Subcutaneous abdominal adipose tissue (tissue), 5 donors: ENCODE data around the gene TMEM119.
"Not testable (repeated sequence)": the region's sequence is repeated elsewhere in the genome, so short reads cannot be mapped to it uniquely, and the experiment has no call there.

Source experiments
- H3K27ac ChIP-seq: one replicate; pipeline ENCODE4 v1.7.0; 2013; ENCODE audit warnings: low read depth, mild to moderate bottlenecking, inconsistent platforms, low read length, moderate library complexity
- H3K27me3 ChIP-seq, 5 donors: one replicate each; pipeline ENCODE4 v1.7.0; 2013; ENCODE audit warnings: low read length in 5 of 5, inconsistent platforms in 1 of 5; ENCODE audit not compliant: control insufficient read depth in 5 of 5, insufficient read depth in 4 of 5
- H3K36me3 ChIP-seq, 5 donors: one replicate each; pipeline ENCODE4 v1.7.0; 2013; ENCODE audit warnings: low read length in 5 of 5; ENCODE audit not compliant: control insufficient read depth in 5 of 5, insufficient read depth in 5 of 5
- H3K4me1 ChIP-seq, 5 donors: one replicate each; pipeline ENCODE4 v1.7.0; 2013; ENCODE audit warnings: low read length in 5 of 5, mild to moderate bottlenecking in 3 of 5, moderate library complexity in 1 of 5; ENCODE audit not compliant: control insufficient read depth in 5 of 5, insufficient read depth in 5 of 5
- H3K4me3 ChIP-seq, 5 donors: one replicate each; pipeline ENCODE4 v1.7.0; 2013; ENCODE audit warnings: low read length in 5 of 5, low read depth in 1 of 5
- H3K9ac ChIP-seq, 5 donors: one replicate each; pipeline ENCODE4 v1.7.0; 2013; ENCODE audit warnings: low read length in 5 of 5, mild to moderate bottlenecking in 4 of 5, moderate library complexity in 3 of 5
- H3K9me3 ChIP-seq, 5 donors: one replicate each; pipeline ENCODE4 v1.7.0; 2013; ENCODE audit warnings: low read length in 5 of 5; ENCODE audit not compliant: control insufficient read depth in 5 of 5
- donor health status: healthy.
- donor health status: healthy.
- donor health status: healthy.
- donor health status: healthy.
- donor health status: healthy.

TMEM119 gene

DNA sequence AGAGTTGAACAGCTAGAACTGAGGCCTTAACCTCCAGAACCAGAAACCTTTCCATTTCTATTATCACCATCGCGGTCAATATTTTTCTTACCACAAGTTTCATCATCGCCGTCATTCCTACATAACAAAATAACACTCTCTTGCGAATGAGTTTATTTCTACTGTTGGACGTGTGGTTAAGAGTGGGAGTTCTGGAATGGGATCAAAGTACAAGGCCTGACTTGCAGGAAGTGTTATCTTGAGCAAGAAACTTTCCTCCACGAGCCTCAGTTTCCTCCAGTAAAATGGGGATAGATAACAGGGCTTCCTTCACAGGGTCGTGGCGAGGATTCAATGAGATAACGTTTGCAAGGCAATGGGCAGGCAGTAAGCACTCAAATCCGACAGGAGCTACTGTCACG is 37.6 kb downstream of the TMEM119 start:
- Histone ChIP-seq H3K36me3 (peaks cover 3 to 24% (median 20%) of the 10 kb centered on the region in 5 donors), H3K9me3 (no peaks in the 10 kb centered on the region), H3K27ac (peak overlapping the region; percentile 97), H3K4me1 (peaks cover 14 to 65% (median 52%) of the 10 kb centered on the region in 5 donors), H3K9ac (peak overlapping the region; percentile 82 to 97 (median 95)), H3K27me3 (no peaks in the 10 kb centered on the region), H3K4me3 (peak overlapping the region; percentile 98 to 100 (median 100))

GRCh38 chr12:108559748-108560147 is 38.1 kb downstream of the TMEM119 start:
- Histone ChIP-seq H3K36me3 (peaks cover 3 to 19% (median 14%) of the 10 kb centered on the region in 5 donors), H3K9me3 (no peaks in the 10 kb centered on the region), H3K4me1 (peaks cover 14 to 63% (median 52%) of the 10 kb centered on the region in 5 donors), H3K9ac (peak overlapping the region in 4 of 5 donors; percentile 82 to 97 (median 94)), H3K27me3 (no peaks in the 10 kb centered on the region), H3K27ac (no peak overlapping the region), H3K4me3 (peak overlapping the region; percentile 98 to 100 (median 100))

DNA sequence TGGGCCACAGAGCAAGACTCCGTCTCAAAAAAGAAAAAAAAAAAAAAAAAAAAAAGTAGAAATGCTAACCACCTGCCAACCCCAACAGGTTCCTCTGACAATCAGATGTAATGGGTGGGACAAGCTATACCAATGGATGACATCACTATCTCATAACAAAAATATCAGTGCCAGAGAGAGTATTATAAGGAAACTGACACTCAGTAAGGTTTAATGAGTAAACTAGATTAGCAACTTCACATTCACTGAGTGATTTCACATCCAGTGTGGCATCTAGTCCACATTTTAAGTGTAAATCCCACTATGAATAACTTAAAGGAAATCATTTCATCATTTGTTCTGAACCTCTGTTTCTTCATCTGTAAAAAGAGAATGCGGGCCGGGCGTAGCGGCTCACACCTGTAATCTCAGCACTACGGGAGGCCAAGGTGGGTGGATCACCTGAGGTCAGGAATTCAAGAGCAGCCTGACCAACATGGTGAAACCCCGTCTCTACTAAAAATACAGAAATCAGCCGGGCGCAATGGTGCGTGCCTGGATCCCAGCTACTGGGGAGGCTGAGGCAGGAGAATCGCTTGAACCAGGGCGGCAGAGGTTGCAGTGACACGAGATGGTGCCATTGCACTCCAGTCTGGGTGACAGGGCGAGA is 38.8 kb downstream of the TMEM119 start:
- no peaks in the 10 kb centered on the region for H3K9me3 ChIP-seq
- H3K4me1 ChIP-seq, result peaks cover 14 to 63% (median 52%) of the 10 kb centered on the region in 5 donors
- H3K36me3 ChIP-seq, result peaks cover 0 to 13% (median 8%) of the 10 kb centered on the region in 5 donors
- no peaks in the 10 kb centered on the region for H3K27me3 ChIP-seq
- no peak overlapping the region for H3K4me3 ChIP-seq
- no peak overlapping the region for H3K27ac ChIP-seq
- H3K9ac ChIP-seq, result no peak overlapping the region

GRCh38 chr12:108555383-108555782 is 42.5 kb downstream of the TMEM119 start:
- Histone ChIP-seq H3K36me3 (peaks cover 0 to 11% (median 8%) of the 10 kb centered on the region in 5 donors), H3K4me1 (peaks cover 13 to 35% (median 30%) of the 10 kb centered on the region in 5 donors)
- H3K27ac ChIP-seq, H3K9ac ChIP-seq, H3K27me3 ChIP-seq, H3K4me3 ChIP-seq, H3K9me3 ChIP-seq: not testable (repeated sequence)

GRCh38 chr12:108553799-108554198 is 44.1 kb downstream of the TMEM119 start:
- Histone ChIP-seq H3K27ac (no peak overlapping the region), H3K4me1 (peaks cover 5 to 20% (median 14%) of the 10 kb centered on the region in 5 donors), H3K9me3 (no peaks in the 10 kb centered on the region), H3K4me3 (no peak overlapping the region), H3K27me3 (no peaks in the 10 kb centered on the region), H3K9ac (no peak overlapping the region), H3K36me3 (peaks cover 0 to 16% (median 9%) of the 10 kb centered on the region in 5 donors)

DNA sequence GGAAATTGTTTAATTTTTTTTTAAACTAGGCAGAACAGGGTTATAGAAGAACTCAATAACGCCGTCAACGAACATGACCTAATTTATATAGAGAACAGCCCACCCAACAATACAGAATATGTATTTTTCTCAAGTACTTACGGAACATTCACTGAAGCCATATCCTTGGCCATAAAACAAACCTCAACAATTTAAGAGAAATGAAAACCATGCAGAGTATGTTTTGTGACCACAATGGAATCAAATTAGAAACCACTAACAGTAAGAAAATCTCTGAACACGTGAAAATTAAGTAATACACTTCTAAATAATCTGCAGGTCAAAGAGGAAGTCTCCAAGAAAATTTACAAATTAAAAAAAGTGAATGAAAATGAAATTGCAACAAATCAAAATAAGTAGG is 46.3 kb downstream of the TMEM119 start:
- Histone ChIP-seq H3K36me3 (peaks cover 9 to 26% (median 17%) of the 10 kb centered on the region in 5 donors), H3K4me1 (peaks cover 0 to 13% (median 2%) of the 10 kb centered on the region in 5 donors), H3K27ac (no peak overlapping the region), H3K4me3 (no peak overlapping the region), H3K9me3 (no peaks in the 10 kb centered on the region), H3K27me3 (no peaks in the 10 kb centered on the region), H3K9ac (no peak overlapping the region)

DNA sequence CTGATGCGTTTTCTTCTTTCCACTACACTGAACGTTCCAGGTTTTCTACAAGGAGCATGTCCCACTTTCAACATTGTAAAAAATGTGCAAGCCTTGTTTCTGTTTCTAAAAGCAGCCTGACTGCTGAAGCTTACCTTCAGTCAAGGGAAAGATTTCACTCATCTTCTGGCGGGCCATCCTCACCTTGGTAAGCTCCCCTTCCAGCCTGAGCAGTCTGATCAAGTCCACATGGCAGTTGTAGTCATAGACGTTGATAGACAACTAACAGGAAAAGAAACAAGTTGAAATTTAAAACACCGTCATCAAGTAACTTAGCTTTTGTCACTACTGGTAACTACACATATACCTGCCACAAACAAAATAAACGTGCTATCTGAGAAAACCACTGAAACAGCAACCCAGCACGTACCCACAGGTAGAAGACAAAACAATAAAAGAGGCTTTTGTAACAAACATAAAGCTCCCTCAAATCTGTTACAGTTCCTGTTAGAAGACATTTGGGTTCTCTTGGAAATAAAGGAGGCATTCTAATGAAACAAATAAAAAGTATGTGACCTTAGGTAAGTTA is 48.8 kb downstream of the TMEM119 start:
- Histone ChIP-seq H3K9me3 (no peaks in the 10 kb centered on the region), H3K36me3 (peaks cover 11 to 46% (median 37%) of the 10 kb centered on the region in 5 donors), H3K27ac (no peak overlapping the region), H3K4me1 (peaks cover 0 to 12% (median 0%) of the 10 kb centered on the region in 5 donors), H3K27me3 (no peaks in the 10 kb centered on the region), H3K4me3 (no peak overlapping the region), H3K9ac (peak overlapping the region in 1 of 5 donors; percentile 51)

DNA sequence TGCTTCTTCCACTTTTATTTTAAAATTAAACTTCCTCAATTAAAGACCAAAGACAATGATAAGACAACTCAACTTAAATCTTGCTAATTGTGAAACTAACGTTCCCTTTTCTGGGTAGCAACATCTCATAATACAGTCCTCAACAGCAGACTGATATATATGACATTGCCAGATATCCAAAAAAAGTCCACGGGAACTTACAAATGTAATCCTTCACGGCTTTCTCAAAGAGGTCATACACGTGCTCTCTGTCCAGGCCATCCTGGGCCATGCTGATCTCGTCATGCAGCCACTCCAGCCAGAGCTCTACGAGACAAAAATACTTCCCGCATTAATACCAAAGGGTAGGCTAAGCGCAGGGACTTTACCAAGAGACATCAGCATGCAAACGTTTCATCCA is 50.2 kb downstream of the TMEM119 start:
- Histone ChIP-seq H3K4me3 (no peak overlapping the region), H3K9ac (no peak overlapping the region), H3K27me3 (no peaks in the 10 kb centered on the region), H3K9me3 (no peaks in the 10 kb centered on the region), H3K36me3 (peaks cover 17 to 60% (median 50%) of the 10 kb centered on the region in 5 donors), H3K4me1 (peaks cover 0 to 12% (median 0%) of the 10 kb centered on the region in 5 donors), H3K27ac (no peak overlapping the region)

- H3K4me3 ChIP-seq, result no peak overlapping the region
- H3K9me3 ChIP-seq, result no peaks in the 10 kb centered on the region
- H3K27me3 ChIP-seq, result no peaks in the 10 kb centered on the region
- H3K27ac ChIP-seq, result no peak overlapping the region
- no peak overlapping the region for H3K9ac ChIP-seq
- peaks cover 0 to 12% (median 0%) of the 10 kb centered on the region in 5 donors for H3K4me1 ChIP-seq
- peaks cover 24 to 67% (median 55%) of the 10 kb centered on the region in 5 donors for H3K36me3 ChIP-seq
Measured at GRCh38 chr12:108543652-108544051, 54.2 kb downstream of the TMEM119 start.

DNA sequence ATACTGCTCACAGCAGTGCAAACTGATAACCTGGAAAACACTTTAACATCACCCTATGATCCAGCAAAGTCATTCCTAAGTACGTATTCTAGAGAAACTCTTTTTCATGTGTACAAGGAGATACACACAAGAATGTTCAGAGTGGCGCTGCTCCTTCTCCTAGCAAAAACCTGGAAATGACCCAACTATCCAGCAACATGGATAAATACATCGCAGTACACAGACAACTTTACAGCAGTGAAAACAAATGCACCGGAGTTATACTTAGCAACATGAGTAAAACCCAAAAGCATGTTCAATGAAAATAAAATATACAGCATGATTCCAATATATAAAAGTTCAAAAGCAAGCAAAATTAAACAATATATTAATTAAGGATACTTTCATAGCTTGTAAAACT is 55.6 kb downstream of the TMEM119 start:
- Histone ChIP-seq H3K4me1 (peaks cover 0 to 4% (median 0%) of the 10 kb centered on the region in 5 donors), H3K27ac (no peak overlapping the region), H3K36me3 (peaks cover 30 to 67% (median 58%) of the 10 kb centered on the region in 5 donors), H3K4me3 (no peak overlapping the region), H3K9me3 (no peaks in the 10 kb centered on the region), H3K9ac (no peak overlapping the region), H3K27me3 (no peaks in the 10 kb centered on the region)
